OCI-LY7 (cell line): Measurements from ENCODE around the gene ELL2. TPM values are rescaled to one million over a fixed set of nuclear protein-coding genes. Genes with fewer than 3 reads are reported as not detected.

Experiments used
- BruUV-seq: library from RNA; stranded (reverse); fragments of 400-500 nt; replicated peaks from 2 replicates; lab custom pipeline; 2021; lab: Mats Ljungman, UMichigan
- CTCF ChIA-PET: fragments of 300-600 bp; sonication (Branson Sonifier 250); formaldehyde crosslinking; loops from one replicate; lab custom pipeline; 2022; ENCODE audit warnings: antibody characterized with exemption; ENCODE audit not compliant: unreplicated experiment; lab: Charles Lee
- POLR2A ChIA-PET: fragments of 300-600 bp; sonication (Branson Sonifier 250); formaldehyde crosslinking; loops from one replicate; lab custom pipeline; 2022; ENCODE audit warnings: antibody characterized with exemption; lab: Charles Lee
- DNase-seq: peaks from one replicate; pipeline ENCODE4 v3.0.0-alpha.2; 2015; ENCODE audit warnings: low spot score
- H2AFZ ChIP-seq: fragments of 200-600 bp; sonication (generic), shearing (Covaris generic); 2 replicates; pipeline ENCODE4 v1.6.1; 2014; ENCODE audit warnings: mild to moderate bottlenecking, antibody characterized with exemption, low read length, moderate library complexity
- H3K27ac ChIP-seq: fragments of 200-600 bp; sonication (generic); 2 replicates; pipeline ENCODE4 v1.5.1; 2014; ENCODE audit warnings: mixed run types, low read depth, mild to moderate bottlenecking, moderate library complexity, low read length, inconsistent platforms; ENCODE audit not compliant: poor library complexity, severe bottlenecking
- H3K36me3 ChIP-seq: fragments of 200-600 bp; sonication (generic); 2 replicates; pipeline ENCODE4 v1.6.1; 2014; ENCODE audit warnings: mild to moderate bottlenecking, antibody characterized with exemption, low read length, moderate library complexity, mixed read lengths; ENCODE audit not compliant: insufficient read depth
- H3K4me1 ChIP-seq: fragments of 200-600 bp; sonication (generic); 2 replicates; pipeline ENCODE4 v1.5.1; 2014; ENCODE audit warnings: mild to moderate bottlenecking, low read length; ENCODE audit not compliant: insufficient read depth, poor library complexity, severe bottlenecking
- H3K4me2 ChIP-seq: fragments of 200-600 bp; sonication (generic); 2 replicates; pipeline ENCODE4 v1.6.1; 2014; ENCODE audit warnings: mild to moderate bottlenecking, low read length
- H3K4me3 ChIP-seq: fragments of 200-600 bp; sonication (generic); 2 replicates; pipeline ENCODE4 v1.5.1; 2014; ENCODE audit warnings: mild to moderate bottlenecking, low read depth, low read length; ENCODE audit not compliant: poor library complexity, severe bottlenecking
- H3K79me2 ChIP-seq: fragments of 200-600 bp; sonication (generic); 2 replicates; pipeline ENCODE4 v1.6.1; 2016; ENCODE audit warnings: low read depth, mild to moderate bottlenecking, low read length, moderate library complexity, mixed read lengths; ENCODE audit not compliant: insufficient read depth
- H3K9me2 ChIP-seq: fragments of 200-600 bp; sonication (generic); 2 replicates; pipeline ENCODE4 v1.6.1; 2016; ENCODE audit warnings: mild to moderate bottlenecking, low read length, mixed read lengths; ENCODE audit not compliant: insufficient read depth
- H3K9me3 ChIP-seq: fragments of 200-600 bp; sonication (generic); 2 replicates; pipeline ENCODE4 v1.6.1; 2014; ENCODE audit warnings: mild to moderate bottlenecking, mixed run types, low read length, mixed read lengths
- H4K20me1 ChIP-seq: fragments of 200-600 bp; sonication (generic); 2 replicates; pipeline ENCODE4 v1.6.1; 2014; ENCODE audit warnings: mild to moderate bottlenecking, antibody characterized with exemption, low read length, moderate library complexity, mixed read lengths; ENCODE audit not compliant: insufficient read depth
- CTCF ChIP-seq: fragments of 200-600 bp; sonication (generic); conservative IDR thresholded peaks from 2 replicates; pipeline ENCODE4 v1.5.1; 2014; ENCODE audit warnings: mild to moderate bottlenecking, antibody characterized with exemption, low read length, moderate library complexity, mixed read lengths
- EZH2phosphoT487 ChIP-seq: fragments of 200-600 bp; sonication (generic); IDR thresholded peaks from 2 replicates; pipeline ENCODE4 v1.6.1; 2018; ENCODE audit warnings: low read depth, borderline replicate concordance, mild to moderate bottlenecking, mixed run types, antibody characterized with exemption, low read length, moderate library complexity, mixed read lengths
- intact Hi-C: fragments of 100-400 bp; cut with micrococcal nuclease; formaldehyde crosslinking; loops from one replicate; pipeline ENCODE4 v1.10.0; 2022; ENCODE audit not compliant: unreplicated experiment
- total RNA-seq, 2 experiments: library from RNA; depleted of rRNA in 1 of 2; stranded (reverse); fragments of >200 nt in 1 of 2; shearing (Covaris generic) in 1 of 2; gene quantifications; 2 replicates each; pipeline ENCODE4 v1.2.3, GENCODE V29; 2014 to 2022

ELL2 gene
- total RNA-seq, 2 experiments from 2014 or later, result 0.98 to 4.7 TPM

GRCh38 chr5:95835682-95836385, 125.8 kb downstream of the ELL2 start:
- Histone ChIP-seq H4K20me1 (no peaks in the 10 kb centered on the region), H3K4me2 (peak overlapping the region; percentile 86), H2AFZ (peak overlapping the region; percentile 98; the same call in 1 of the 2 replicates), H3K9me3 (no peaks in the 10 kb centered on the region), H3K4me3 (peak overlapping the region; percentile 66), H3K79me2 (no peaks in the 10 kb centered on the region), H3K27ac (no peak overlapping the region), H3K9me2 (no peaks in the 10 kb centered on the region), H3K4me1 (peaks cover 37% of the 10 kb centered on the region), H3K36me3 (no peaks in the 10 kb centered on the region)
- POLR2A ChIA-PET, result interaction anchor here (0.7 to 4.2 kb wide), 12 partner anchors 14 to 194 kb away, joined by 3 to 46 read pairs (median 4); partner anchors contain the start of genes GLRX and RFESD
- DNase-seq, result no peak
- BruUV-seq, result no TSS peak
- CTCF ChIA-PET, result interaction anchor here (1.3 kb wide), 1 partner anchor 15 kb away, joined by 5 read pairs; no protein-coding TSS in a partner anchor
- intact Hi-C loops, result loop anchor here (1.0 to 10.0 kb wide), 2 partner anchors 28 to 969 kb away; partner anchors contain the start of gene ERAP1
- no peak for TF ChIP-seq EZH2phosphoT487
- TF ChIP-seq CTCF, result no peak

Other genes with a start within 250 kb of the ELL2 start
- gene RHOBTB3, start 230.5 kb downstream of the ELL2 start, total RNA-seq (2014; rRNA removed; shearing (Covaris generic)), result 0.93 and 4.0 TPM in 2 replicates
- gene RHOBTB3, start 230.5 kb downstream of the ELL2 start, total RNA-seq (2022), result 0.51 and 0.81 TPM in 2 replicates
- gene GLRX, start 139.1 kb downstream of the ELL2 start, total RNA-seq (2014; rRNA removed; shearing (Covaris generic)), result 26.7 and 80.5 TPM in 2 replicates
- 49.3 and 52.9 TPM in 2 replicates for gene GLRX, start 139.1 kb downstream of the ELL2 start, total RNA-seq (2022)